GM10266 (cell line): ENCODE results near the gene SMTNL2.

Experiments used
- DNase-seq: peaks from one replicate; pipeline ENCODE4 v3.0.0; 2012; ENCODE audit errors: extremely low spot score
- CTCF ChIP-seq: IDR thresholded peaks from 2 replicates; pipeline ENCODE4 v1.5.1; 2012; ENCODE audit warnings: mild to moderate bottlenecking, low read depth; ENCODE audit not compliant: control insufficient read depth, insufficient read depth; ENCODE audit errors: missing control alignments

Gene SMTNL2

GRCh38 chr17:4657678-4658077, 73.3 kb downstream of the SMTNL2 start:
- TF ChIP-seq CTCF = no peak

More at GRCh38 chr17:4657678-4658077, 73.3 kb downstream of the SMTNL2 start:
- DNase-seq = no peak
